HG02884 (cell line): ENCODE results near the gene PCDHGC4.

Experiments used
- ATAC-seq: cut with Tn5 transposase; IDR thresholded peaks from one replicate; pipeline ENCODE4 v1.9.1; 2021; ENCODE audit warnings: mild to moderate bottlenecking, moderate library complexity; ENCODE audit not compliant: unreplicated experiment

Gene PCDHGC4

DNA sequence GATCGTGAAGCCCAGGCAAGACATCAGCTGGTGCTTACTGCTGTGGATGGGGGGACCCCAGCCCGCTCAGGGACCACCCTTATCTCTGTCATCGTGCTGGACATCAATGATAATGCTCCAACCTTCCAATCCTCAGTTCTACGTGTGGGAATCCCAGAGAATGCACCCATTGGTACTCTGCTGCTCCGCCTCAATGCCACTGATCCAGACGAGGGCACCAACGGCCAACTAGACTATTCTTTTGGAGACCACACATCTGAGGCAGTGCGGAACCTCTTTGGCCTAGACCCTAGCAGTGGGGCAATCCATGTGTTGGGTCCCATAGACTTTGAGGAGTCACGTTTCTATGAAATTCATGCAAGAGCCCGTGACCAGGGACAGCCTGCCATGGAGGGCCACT is 5.0 kb downstream of the PCDHGC4 start:
- ATAC-seq = no peak

DNA sequence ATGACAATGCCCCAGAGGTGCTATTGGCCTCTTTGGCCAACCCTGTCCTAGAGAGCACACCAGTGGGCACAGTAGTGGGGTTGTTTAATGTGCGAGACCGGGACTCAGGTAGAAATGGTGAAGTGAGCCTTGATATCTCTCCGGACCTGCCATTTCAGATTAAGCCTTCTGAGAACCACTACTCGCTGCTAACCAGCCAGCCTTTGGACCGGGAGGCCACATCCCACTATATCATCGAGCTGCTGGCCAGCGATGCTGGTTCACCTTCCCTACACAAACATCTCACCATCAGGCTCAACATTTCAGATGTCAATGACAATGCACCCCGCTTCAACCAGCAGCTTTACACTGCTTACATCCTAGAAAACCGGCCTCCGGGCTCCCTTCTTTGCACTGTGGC is 5.4 kb downstream of the PCDHGC4 start:
- ATAC-seq = no peak

DNA sequence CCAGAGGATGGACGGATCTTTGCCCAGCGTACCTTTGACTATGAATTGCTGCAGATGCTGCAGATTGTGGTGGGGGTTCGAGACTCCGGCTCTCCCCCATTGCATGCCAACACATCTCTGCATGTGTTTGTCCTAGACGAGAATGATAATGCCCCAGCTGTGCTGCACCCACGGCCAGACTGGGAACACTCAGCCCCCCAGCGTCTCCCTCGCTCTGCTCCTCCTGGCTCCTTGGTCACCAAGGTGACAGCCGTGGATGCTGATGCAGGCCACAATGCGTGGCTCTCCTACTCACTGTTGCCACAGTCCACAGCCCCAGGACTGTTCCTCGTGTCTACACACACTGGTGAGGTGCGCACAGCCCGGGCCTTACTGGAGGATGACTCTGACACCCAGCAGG is 5.9 kb downstream of the PCDHGC4 start:
- ATAC-seq = no peak

DNA sequence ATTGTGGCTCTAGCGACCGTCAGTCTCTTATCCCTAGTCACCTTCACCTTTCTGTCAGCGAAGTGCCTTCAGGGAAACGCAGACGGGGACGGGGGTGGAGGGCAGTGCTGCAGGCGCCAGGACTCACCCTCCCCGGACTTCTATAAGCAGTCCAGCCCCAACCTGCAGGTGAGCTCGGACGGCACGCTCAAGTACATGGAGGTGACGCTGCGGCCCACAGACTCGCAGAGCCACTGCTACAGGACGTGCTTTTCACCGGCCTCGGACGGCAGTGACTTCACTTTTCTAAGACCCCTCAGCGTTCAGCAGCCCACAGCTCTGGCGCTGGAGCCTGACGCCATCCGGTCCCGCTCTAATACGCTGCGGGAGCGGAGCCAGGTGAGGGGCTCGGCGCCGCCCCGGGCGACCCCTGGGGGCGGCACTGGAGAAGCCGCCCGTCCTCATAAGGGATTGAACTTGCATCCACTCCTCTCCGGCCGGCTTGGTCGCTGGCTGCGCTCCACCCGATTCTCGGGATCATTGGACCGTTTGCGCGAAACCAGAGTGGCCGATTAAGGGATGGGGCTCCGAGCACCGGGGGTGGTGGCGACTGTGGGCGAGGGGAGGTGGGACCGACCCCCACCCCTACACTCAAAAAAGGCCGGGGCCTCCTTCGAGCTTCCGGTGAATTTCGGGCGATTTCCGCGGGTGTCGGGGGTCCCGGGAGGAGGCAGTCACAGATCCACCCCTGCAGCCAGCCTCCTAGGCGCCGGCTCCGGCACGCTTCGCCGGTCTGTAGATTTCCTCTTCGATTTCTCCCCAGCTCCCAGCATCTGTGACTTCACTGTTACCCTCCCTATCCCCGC is 6.7 kb downstream of the PCDHGC4 start:
- peak; percentile 10 for ATAC-seq

DNA sequence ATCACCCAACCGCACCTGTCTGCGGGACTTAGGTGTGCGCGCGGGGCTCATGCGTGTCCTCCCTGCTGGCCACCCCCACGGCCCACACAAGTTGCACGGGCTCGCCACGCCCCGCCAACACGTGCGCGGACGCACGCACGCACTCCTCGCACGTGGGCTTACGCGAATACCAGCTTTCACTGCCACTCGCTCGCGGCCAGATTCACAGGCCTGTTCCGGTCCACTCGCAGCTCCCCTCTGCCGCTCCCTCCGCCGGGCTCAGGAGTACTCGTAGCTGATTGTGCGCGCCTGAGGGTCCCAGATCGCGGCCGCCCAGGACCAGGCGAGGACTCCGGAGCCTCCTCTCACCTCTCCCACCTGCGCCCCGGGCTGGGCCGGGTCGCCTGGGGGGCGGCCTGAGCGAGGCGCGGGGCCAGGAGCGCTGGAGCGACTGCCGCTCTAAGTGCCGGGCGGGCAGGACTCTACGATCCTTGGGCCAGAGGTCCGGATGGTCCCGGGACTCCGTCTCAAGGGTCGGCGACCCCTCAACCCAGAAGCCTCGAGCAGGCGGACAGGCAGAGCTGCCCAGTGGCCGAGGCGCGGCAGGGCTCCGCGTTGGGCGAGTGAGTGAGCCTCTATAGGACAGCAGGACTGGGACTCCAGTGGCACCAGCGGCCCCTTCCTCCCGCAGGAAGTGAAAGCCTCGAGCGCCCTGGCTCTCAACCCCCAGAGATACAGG is 7.5 kb downstream of the PCDHGC4 start:
- ATAC-seq = peak; percentile 37

DNA sequence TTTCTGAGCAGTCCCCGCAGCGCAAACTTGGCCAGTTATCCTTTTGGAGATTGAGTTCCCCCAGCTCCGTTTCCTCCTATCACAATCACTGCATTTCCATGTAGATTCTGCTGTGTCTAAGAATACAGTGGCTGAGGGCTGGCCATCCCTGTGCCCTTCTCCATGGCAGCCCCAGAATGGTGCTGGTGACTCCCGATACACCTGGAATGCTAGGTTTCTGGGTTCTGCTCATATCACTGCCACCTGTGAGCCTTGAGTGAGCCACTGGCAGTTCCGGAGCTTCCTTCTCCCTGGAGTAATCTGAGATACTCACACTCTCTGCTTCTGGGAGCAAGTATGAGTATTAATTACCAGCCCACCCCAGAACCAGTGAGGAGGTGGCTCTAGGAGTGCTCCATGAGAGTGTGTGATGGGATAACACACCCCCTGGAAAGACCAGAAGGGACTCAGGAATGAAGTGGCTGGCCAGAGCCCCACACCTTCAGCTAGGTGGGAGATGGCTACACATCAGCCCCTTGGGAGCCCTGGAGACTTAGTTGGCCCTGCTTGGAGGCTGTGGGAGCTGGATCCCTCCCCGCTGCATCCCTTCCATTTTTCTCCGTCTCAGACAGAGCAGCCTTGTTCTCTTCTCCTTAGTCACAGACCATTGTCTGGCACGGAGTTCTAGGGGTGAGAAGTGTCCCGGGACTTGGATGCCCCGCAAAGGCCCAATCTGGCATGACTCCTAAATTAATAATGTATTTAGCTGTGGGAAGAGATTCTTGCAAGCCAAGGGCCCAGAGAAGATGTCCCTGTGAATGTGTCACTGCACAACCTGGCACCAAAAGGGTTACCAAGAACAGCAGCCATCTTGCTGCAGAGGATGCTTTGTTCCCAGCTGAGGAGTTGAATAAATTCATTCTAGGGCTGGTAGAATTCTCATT is 8.9 kb downstream of the PCDHGC4 start:
- ATAC-seq = no peak

DNA sequence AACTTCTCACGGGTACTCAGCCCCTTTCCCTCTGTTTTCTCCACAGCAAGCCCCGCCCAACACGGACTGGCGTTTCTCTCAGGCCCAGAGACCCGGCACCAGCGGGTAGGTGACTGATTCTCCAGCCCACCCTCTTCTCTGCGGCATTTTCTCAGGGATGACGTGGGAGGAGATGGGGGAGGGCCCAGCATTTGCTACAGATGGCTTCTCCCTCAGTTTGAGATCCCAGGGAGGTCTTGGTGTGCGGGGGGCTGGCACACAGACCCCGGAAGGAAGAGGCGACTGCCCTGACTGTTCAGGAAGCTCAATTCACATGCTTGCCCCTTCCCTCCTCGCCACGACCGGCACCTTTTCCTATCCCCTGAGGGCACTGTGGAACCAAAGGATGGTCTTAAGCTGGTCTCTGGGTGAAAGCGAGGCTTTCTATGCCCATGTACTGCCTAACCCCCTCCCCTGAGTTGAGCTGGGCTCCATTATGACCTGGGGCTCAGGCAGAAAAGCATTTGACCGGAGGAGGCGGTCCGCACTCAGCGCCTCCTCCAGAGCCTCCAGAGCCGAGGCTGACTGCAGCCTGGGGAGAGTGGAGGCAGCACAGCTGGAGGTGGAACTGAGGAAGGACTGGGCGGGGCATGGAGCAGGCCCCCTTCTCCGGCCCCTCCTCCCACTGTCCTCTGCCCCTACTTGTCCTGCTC is 10.1 kb downstream of the PCDHGC4 start:
- no peak for ATAC-seq

DNA sequence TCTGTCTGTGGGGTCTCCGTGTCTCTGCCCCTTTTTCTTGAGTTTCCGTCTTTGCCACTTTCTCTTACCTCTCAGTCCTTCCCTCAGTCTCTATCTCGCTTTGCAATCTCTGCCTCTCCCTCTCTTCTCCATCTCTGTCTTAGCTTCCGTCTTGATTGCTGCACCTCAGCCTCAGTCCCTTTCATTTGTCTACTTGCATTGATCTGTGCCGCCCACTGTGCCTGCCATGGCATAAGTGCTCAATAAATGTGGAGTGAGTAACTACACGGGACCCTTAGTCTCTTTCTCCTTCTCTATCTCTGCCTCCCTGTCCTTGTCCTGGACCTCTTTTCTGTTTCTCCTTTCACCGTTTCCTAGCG is 10.6 kb downstream of the PCDHGC4 start:
- ATAC-seq = no peak

DNA sequence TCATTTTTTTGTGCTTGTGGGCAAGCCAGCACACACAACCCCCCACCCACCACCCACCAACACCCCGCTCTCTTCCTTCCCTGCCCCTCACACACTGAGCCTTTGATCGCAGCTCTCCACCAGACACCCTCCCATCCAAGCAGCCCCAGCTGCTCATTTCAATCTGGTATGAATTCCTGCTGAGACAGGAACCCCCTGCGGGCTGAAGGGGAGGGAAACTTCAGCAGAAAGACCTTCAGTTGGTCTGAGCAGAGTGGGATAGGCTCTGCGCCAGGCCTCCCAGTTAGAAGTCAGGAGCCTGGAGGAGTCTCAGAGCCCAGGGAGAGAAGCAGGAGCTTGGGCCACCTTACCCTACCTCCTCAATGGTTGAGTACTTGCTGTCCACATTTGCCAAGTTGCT is 11.2 kb downstream of the PCDHGC4 start:
- no peak for ATAC-seq

DNA sequence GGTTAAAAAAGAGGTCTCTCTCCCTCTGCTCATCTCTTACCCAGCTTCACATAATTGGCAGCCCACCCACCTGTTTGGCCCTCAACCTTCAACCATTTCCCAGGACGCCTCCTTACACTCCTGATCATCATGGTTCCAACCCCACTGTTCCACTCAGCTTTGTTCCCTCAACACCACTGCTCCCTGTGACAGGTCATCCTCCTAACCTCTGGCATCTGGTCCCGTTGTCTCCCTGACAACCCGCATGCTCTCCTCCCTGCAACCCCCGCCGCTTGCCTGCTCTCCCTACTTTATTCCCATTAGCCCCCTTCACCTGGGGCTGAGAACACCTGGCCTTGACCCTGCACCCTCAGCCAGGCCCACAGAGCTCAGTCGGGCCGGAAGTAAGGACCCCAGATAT is 16.9 kb downstream of the PCDHGC4 start:
- ATAC-seq = no peak

DNA sequence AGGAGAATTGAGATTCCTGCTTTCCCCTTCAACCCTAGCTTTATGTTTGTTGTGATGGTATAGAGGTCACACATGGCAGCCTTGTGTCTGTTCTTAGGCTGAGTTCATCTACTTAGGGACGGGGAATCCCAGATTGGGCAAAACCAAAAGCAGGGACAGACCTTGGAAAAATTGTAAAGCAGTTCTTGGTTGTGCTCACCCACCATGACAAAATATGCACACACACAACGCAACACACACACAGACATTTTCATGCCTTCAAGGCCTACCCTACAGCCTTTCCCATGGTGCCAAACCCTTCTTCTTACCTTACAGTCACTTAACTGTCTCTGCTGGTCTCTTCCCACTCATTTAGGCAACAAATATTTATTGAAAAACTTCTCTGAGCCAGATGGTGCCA is 18.9 kb downstream of the PCDHGC4 start:
- ATAC-seq = no peak

DNA sequence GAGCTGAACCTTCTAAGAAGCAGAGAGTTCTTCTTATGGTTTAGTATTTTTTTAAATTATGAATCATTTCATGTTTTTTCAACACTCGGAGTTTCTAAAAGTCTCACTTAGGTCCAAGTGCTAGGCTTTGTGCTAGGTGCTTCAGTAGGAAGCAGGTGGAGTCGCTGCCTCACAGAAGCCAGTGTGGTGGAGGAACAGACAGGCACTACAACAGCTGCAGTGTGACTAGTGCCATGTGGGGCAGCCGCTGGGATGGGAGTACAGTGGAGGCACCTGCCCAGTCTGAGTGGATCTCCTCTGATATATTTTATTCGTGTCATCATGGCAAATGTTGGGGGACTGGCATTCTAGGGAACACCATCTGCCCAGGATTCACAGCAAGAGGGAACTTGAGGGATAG is 19.4 kb downstream of the PCDHGC4 start:
- no peak for ATAC-seq

DNA sequence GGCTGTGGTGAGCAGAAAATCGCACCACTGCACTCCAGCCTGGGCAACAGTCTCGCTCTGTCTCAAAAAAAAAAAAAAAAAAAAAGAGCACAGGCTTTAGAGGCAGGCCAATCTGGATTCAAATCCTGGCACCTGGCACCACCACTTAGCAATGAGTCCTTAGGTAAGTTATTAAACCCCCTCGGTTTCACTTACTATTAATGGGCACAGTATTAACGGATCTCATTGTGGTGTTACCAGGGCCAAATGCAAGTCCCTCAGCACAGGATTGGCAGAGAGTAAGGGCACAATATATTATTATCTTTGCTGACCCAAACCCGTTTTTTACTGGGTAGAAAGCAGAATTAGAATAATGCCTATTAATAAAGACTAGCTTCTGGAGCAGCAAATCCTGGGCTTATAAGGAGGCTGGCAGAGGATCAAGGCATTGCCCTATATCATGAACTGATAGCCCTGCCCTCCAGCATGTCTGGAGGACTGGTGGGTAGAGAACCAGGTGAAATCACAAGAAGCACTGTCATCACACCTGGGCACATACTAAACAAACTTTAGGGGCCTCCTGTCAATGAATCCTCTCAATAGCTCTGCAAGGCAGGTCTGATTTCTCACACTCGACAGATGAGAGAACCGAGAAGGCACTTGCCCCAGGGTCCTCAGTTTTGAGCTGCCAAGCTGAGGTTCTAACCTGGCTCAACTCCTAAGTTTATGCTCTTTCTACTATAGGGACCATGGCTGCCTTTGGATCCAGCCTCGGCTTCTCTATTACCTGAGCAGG is 21.7 kb downstream of the PCDHGC4 start:
- ATAC-seq = no peak

DNA sequence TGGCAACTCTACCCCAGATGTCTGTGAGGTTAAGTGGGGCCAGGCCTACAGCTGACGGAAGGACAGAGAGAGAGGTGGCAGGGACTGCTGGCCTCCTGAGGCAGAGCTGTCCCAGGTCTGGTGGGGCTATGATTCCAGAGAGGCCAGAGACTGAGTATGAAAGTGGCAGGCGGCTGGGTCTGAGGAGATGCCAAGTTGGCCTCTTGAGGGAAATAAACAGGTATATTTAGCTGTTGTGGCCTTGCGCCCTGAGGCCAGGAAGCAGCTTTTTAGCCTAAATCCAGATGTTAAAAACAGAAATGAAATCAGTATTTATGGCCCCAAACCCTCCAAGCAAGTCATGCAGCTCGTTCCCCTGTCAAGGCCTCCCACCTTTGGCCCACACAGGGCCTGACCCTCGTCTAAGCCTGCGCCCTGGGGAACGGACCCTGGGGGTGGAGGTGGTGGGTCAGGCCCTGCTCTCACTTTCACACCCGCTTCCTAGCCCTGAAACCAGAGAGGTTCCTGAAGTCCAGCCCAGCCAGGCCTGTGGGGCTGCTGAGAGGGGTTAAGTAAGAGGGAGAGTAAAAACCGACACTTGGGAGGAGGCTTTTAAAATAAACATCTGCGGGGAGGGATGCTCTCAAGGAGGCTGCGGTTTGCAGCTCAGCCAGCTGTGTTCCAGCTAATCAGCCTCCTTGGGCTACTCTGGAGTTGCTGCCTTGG is 22.7 kb downstream of the PCDHGC4 start:
- ATAC-seq = peak; percentile 27

DNA sequence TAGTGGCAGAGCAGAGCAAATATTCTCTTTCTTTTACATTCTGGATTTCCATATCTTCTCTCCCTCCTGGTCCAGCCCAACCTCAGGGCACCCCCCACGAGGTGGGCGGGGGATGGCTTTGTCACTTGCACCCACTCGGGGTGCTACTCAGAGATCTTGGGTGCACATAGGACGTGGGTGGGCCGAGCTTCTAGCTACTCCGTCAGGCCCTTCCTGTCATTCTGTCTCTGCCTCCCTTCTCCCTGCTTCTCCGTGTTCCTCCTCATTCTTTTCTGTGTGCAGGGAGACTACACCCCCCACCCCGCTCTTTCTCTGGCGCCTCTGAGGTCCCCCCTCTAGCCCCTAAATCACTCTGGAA is 23.6 kb downstream of the PCDHGC4 start:
- no peak for ATAC-seq

DNA sequence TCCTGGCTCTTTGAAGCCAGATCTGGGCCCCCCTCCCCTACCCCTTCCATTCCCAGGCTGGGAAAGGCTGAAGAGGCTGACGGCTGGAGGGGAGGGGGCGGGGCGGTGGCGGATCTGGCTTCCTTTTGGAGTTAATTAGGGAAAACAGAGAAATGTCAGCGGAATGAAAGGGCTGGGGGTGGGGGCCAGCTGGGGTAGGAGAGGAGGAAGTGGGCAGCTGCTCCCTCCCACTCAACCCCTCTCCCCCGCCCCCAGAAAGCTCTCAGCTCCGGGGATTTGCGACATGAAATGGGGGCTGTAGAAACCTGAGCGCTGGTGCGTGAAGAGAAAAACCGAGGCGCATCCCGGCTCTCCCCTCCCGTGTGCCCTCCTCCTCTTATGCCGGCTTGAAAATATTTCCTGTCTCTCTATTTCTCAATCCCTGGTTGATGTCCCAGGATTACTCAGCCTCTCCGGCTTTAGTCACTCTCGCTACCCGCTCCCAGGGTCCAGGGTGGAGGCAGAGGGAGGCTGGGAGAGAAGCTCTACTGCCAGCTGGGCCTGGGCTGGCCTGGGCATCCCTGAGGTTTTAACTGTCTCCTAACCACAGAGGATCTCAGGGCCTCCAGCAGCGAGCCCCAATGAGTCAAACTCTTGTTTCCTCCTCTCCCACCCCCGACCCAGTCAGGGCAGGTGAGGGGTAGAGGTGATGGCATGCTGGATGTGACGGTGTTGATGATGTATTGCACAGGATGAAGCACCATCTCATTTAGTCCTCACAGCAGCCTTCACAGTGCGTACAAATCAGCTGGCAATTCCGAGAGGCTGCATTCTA is 24.2 kb downstream of the PCDHGC4 start:
- ATAC-seq = no peak

DNA sequence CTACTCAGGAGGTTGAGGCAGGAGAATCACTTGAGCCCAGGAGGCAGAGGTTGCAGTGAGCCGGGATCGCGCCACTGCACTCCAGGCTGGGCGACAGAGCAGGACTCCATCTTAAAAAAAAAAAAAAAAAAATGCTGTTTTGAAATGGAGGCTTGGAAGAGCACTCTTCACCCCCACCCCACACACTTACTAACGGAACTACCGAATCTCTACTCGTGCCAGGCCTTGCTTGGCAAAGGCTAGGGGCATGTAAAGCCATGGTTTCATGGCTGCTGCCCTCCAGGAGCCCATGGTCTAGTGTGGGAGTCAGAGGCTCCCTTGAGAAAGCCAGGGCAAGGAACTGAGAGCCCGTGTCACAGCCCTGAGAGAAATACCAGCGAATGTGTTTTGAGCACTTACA is 25.3 kb downstream of the PCDHGC4 start:
- ATAC-seq = no peak

DNA sequence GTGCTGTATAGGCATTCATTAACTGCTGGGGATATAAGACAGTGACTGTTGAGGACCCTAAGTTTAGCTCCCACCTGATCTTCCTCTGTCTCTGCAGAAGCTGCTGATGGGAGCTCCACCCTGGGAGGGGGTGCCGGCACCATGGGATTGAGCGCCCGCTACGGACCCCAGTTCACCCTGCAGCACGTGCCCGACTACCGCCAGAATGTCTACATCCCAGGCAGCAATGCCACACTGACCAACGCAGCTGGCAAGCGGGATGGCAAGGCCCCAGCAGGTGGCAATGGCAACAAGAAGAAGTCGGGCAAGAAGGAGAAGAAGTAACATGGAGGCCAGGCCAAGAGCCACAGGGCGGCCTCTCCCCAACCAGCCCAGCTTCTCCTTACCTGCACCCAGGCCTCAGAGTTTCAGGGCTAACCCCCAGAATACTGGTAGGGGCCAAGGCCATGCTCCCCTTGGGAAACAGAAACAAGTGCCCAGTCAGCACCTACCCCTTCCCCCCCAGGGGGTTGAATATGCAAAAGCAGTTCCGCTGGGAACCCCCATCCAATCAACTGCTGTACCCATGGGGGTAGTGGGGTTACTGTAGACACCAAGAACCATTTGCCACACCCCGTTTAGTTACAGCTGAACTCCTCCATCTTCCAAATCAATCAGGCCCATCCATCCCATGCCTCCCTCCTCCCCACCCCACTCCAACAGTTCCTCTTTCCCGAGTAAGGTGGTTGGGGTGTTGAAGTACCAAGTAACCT is 26.2 kb downstream of the PCDHGC4 start:
- ATAC-seq = peak; percentile 22
